SW480 (cell line): ENCODE results near the gene PAX6.

Source experiments
- DNase-seq: peaks from one replicate; pipeline ENCODE4 v3.0.0-alpha.2; 2016; ENCODE audit warnings: low spot score

Gene PAX6

GRCh38 chr11:31810779-31811647, at the start of gene PAX6:
Gene PAX6 (minus strand): TSS chr11:31811322. CDS start chr11:31806411, 4,911 bp downstream.
- peak; percentile 99 for DNase-seq

DNA sequence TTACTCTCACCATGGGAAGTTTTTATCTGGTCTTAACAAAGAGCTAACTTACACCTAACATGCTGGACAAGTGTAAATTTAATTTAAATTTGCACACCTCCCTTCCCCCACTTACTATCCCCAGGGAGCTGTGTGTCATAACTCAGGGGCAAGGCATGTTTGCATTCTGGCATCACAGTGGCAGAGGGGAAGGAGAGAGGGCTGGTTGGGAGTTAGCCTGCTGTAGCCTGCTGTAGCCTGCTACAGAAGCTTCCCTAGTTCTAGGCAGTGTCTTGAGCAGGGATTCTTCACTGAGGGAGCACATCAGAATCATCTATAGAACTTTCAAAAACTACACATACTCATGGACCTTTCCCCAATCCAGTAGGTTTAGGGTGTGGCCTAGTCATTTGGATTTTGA, 49.3 kb upstream of the PAX6 start:
- no peak for DNase-seq

DNA sequence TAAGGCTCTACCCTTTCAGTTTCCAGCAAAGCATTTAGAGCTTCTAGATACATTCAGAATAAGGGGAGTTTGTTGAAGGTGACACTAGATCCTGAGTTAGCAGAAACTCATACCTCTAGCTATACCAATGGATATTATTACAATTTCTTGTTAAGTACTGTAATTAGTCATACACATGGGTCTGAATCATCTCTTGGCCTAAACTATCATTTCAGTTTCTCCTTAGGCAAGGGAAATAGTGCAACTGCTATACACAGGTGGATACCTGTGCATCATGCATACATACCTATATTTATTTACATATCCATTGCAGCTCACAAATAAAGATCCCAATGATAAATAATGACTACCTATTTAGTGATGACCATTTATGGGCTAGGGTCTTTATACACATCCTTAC, 45.1 kb upstream of the PAX6 start:
- no peak for DNase-seq

DNA sequence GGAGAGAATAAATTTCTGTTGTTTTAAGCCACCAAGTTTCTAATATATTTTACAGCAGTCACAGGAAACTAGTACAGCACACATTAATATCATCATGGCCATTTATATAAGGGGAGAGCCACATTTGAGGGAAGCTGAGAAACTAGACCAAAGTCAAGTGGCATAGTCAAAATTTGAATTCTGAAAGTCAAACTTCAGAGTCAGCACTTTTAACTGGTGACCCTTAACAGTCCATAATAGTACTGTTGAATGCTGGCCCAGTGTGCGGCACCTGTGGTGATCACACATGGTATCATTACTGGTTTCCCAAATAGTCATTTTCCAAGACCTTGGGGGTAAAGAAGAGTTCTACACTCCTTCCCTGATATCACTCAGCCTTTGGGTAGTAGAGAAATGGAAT, 44.3 kb upstream of the PAX6 start:
- no peak for DNase-seq

DNA sequence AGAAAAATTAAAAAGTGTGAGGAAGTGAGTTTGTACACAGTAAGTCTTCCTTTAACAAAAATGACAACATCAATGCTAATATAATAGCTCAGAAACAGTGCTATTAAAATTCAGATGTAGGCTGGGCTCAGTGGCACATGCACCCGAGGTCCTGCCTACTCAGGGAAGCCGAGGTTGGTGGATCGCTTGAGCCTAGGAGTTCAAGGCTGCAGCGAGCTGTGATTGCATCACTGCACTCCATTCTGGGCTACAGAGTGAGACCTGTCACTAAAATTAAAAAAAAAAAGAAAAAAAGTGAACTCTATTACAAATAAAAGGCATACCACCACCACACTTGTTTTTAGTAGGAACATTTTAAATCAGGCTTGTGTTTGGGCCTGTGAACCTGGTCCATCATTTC, 39.2 kb upstream of the PAX6 start:
- no peak for DNase-seq

- no peak for DNase-seq
These were observed 36.6 kb upstream of the PAX6 start for GRCh38 chr11:31847761-31848160.

DNA sequence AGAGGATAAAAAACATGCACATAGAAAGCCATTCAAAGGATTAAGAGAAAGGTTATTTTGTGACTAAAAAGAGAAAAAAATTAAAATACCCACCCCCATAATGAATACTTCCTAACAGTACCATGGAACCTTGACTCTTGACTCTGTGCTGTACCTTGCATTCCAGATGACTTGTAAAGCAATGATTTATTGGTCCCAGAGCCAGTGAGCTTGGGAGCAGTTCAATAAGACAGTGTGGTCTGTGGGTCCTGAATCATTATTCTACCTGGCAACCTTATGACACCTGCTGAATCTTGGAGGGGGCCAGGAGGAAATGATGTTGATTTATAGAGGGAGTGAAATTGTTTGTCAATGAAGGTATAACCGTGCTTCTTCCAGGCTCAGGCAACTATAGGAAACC, 34.2 kb upstream of the PAX6 start:
- DNase-seq: no peak

- no peak for DNase-seq
These were observed 33.2 kb upstream of the PAX6 start for GRCh38 chr11:31844351-31844750.

GRCh38 chr11:31841435-31841834, 30.3 kb upstream of the PAX6 start:
- no peak for DNase-seq

DNA sequence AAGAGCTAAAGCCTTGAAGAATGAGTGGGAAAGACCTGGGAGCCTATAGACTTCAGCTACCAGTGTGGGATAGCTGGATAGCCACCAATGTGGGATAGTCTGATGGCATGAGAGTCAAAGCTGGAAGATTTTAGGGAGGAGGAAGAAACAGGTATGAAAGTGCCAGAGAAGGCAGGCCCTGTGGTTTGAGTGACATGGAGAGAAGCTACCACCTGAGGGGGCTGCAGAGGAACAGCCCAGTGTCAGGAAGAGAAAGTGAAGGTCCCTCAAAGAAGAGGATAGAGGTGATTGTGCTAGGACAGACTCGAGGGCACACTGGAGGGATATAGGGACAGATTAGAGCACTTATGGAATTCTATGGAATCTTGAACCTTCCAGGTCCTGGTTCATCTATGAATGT, 23.1 kb upstream of the PAX6 start:
- no peak for DNase-seq

DNA sequence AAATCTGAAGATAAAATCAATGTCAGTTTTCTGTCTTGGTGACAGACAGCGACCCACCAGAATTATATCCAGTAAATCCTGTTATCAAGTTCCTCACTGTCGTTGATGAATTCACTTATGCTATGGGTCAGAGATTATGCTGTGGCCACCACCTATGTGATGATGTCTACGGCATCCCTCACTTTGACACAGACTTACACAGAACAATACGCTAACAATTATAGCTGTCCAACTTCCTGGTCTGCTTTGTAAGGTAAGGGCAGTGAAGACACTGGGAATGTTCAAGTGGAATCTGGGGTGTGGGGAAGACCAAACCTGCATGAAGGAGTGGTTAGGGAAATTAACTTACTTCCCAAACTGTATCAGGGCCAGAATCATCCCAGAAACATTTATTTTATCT, 19.3 kb upstream of the PAX6 start:
- no peak for DNase-seq

GRCh38 chr11:31828217-31828616, 17.1 kb upstream of the PAX6 start:
- DNase-seq: no peak

DNA sequence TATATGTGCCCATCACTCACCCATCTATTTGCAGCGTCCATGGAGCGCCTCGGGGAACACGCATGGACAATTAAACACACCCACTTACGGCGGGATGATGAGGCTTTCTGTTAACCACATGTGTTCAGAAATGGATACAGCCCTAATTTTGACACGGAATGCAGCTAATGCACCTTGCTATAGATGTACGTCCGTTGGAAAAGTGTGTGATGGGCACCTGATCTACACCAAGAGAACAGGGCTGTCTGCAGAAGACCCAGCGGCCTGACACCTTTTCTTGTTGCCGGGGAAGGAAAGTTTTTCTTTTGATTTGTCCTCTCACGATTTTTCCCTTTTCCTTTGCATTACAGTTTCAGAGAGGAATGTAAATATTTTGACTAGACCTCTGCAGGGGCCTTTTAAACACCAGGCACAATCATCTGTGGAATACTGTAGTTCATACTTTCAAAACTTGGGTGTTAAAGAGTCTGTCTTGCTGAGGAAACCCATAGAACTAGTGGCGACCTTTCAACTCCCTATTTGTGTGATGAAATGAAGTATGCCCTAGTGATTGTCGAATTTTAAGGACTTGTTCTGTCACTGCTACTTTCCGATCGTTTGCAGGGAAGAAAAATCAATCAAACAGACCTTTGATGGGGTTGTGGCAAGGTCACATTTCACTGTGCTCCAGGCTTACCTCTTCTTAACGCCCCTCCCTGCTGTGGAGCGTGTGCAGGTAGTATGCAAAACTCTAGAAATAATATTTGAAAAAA, 16.5 kb upstream of the PAX6 start:
- DNase-seq: no peak

DNA sequence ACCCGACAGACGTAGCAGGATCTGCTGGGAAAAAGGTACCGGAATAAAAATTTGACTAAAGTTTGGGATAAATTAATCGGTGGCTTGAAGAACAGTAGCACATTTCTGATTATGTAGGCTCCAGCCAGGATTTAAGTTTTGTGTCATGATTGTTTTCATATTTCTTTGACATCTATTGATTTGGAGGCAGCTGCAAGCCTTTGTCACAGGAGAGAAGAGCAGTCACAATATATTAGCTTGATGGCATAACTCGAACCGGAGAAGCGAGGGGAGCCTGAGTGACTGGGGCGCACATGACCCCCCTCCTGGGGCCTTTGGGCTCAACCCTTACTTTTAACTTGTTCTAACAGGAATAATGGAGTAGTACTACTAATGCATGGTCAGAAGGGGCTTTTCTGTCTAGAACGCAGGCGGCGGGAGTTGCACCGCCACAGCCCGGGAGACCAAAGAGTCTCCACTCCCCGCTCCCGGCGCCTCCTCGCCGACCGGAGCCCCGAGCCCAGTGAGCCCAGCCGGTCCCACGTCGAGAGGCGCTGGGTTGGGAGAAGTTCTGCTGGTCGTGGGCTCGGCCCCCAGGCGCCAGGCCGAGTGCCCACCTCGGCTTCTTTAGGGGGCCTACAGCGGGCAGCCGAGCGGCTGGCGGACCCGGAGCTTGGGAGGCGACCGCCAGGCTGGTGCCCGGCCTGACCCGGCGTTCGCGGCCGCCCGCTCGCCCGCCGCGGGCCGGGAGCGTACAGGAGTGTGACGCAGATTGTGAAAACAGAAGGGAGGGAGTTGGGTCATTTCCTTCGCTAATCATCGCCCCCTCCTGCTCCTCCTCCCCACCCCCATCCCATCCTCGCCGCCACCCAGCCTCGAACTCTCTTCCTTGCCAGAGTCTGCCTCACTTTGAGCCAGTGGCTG, 15.7 kb upstream of the PAX6 start:
- DNase-seq: no peak

DNA sequence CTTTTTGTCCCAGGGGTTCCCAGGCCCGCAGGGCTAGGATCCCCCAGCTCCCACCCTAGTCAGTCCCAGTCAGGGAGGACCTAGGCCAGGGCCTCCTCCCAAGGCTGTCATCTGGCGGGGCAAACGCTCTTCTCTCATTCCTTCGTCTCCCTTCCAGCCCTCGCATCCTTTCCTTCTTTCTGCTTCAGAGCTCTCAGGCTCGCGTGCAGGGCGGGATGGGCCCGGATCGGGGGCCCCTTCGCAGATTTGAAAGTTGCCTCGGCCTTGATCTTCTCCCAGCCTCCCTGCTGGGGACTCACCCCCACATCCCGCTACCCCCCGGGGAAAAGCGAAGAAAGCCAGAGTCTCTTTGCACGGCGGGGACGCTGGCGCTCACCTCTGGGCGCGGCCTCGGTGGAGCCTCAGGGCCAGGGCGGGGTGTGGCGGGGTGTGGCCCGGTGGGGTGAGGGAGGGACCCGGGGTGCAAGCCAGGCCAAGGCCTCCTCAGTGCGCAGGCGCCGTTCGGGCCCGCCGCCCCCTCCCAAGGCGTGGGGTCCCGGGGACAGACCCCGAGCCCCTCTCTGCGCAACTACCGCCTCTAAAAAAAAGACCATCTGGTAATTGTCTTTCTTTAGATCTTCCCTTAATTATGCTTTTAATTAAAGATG, 14.8 kb upstream of the PAX6 start:
- DNase-seq: no peak

GRCh38 chr11:31824879-31825837, 14.0 kb upstream of the PAX6 start:
- DNase-seq: no peak

- no peak for DNase-seq
These were observed 13.3 kb upstream of the PAX6 start for GRCh38 chr11:31824332-31824878.

GRCh38 chr11:31823644-31824331, 12.7 kb upstream of the PAX6 start:
- DNase-seq: no peak

DNA sequence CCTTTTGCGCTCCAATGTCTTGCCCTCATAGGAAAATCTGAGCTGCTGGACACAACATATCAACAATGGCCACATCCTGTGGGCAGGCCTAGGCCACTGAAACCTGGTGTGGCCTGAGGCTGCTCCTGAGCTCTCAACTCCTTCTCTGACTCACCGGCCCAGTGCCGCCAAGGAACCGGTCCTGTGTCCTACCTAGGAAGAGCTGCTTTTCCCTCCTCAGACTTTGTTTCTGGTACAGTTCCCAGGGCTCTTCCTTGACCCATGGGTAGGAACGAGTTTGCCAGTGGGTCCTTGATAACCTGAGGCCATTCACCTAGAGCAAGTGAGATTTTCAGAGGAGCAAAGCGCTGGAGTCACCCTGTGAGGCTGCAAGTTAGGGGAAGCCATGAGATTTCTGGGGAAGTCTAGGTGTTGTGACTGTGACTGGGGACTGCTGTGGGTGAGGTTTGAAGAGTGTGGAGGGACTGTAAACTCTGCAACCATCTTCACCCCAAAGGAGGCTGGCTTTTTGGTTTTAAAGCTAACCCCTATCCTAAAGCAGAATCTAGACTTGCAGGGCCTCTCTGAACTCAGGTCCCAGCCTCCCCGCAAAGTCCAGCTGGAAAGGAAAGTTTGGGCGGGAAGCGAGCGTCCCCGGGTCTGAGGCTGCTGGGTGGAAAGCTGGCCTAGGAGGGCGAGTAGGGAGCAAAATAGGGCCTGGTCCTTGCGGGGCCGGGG, 12.0 kb upstream of the PAX6 start:
- no peak for DNase-seq
